Pulmonary artery endothelial cell (primary cell): Measurements from ENCODE around the gene UST. TPM values are rescaled to one million over a fixed set of nuclear protein-coding genes. Genes with fewer than 3 reads are reported as not detected.
"Not testable (repeated sequence)": the region's sequence is repeated elsewhere in the genome, so short reads cannot be mapped to it uniquely, and the experiment has no call there.

Source experiments
- DNase-seq: peaks from one replicate; pipeline ENCODE4 v3.0.0-alpha.2; 2011; ENCODE audit warnings: low read depth, low spot score
- total RNA-seq: library from RNA; depleted of rRNA; stranded (reverse); fragments of >200 nt; gene quantifications from 2 replicates; pipeline ENCODE4 v1.2.3, GENCODE V29; 2014

Gene UST
- total RNA-seq, 1 donor from 2014 or later = 1.6 TPM

DNA sequence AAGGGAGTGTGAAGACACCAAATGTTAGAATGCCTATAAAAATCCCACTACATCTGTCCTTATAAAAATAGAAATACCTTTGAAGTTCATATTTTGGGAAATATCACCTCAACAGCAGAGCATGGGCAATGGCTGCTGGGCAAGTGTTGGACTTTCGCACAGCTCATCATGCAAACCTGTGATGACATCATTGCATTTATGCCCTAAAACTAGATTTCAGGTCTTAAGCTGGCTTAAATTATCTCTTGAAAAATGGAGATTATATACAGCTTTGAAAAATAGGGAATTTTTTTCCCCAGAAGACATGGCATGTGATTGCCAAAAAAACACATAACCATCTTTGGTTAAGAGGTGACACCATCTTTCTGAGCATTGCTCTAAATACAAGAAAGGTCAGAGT is 197.8 kb downstream of the UST start:
- no peak for DNase-seq

DNA sequence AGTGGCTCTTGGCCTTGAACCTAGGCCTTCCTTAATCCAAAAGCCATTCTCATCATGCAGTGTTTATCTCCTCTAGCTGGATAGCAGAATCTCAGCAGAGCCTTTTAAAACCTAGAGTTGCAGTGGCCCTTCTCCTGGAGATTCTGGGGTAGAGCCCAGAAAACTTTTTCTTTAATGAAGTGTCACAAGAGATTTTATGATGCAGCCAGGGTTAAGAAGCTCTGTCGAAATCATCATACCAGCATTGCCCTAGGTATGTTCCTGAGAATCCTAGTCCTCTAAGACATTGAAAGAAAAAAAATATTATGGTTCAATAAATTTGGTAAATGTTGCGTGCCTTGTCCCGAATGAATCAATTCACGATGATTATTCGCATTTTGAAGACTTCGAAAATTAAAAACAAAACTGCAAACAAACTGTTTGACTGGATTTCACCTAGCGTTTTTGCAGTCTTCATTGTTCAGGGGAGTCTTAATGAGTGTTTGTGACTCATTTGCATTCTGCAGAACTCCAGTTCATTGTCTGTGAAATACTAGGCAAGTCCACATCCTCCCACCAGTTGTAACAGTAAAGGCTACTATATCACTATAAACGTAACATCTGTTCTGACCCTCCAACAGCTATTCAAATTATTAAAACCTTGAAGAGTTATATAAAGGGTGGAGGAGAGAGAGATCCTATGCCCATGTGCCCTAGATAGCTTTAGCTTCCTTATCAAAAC is 198.6 kb downstream of the UST start:
- DNase-seq = no peak

DNA sequence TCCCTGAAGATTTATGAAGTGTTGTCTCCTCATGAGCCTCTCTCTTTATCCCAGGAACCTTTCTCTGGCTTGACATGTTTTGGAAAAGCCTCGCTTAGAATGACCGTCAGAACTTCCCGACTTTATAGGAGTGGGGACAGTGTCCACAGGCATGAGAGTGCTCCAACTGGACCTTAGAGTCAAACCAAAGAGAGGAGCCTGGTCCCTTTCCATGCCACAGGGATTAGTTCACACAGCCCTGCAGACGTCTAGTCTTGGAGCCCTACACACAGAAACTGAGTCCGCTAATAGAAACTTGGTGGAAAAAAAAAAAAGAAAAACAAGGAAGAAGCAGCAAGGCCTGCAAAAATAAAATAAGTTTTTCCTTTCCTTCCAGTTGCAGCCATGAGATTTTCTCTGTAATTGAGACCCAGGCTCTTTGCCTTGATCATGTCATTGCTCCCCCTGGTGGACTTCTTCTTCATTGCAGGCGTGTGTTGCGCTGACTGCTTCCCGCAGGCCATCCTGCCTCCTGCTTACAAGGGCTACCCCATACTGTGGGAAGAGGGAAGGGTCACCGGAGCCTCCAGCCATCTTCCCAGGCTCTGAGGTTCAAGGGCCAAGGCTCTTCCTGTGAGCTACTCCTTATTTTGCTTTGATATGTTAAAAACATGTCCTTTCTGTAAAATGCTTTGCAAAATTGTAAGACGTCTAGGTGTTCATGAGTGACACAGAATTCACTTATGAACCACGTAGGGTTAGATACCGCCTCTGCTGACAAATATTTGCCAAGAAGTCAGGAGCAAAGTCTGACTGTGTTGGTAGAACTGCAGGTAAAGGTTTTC is 201.0 kb downstream of the UST start:
- DNase-seq = peak; percentile 37

DNA sequence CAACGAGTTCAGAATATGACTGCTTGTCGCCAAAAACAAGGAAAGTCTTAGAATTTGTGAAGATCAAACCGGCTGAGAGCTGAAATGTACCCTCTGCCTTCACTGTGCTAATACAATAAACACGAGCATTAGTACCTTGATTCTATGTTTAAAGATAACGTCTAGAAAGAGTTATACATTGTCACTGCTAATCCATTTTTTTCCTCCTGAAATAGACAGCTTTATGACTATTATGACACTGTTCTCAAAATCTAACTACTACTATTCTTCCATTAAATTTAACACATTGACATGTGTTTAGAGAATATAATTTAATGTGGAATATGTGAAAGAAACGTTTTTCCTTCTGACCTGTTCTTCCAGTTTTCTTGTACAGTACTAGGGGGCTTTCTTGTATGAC is 204.8 kb downstream of the UST start:
- DNase-seq = no peak

DNA sequence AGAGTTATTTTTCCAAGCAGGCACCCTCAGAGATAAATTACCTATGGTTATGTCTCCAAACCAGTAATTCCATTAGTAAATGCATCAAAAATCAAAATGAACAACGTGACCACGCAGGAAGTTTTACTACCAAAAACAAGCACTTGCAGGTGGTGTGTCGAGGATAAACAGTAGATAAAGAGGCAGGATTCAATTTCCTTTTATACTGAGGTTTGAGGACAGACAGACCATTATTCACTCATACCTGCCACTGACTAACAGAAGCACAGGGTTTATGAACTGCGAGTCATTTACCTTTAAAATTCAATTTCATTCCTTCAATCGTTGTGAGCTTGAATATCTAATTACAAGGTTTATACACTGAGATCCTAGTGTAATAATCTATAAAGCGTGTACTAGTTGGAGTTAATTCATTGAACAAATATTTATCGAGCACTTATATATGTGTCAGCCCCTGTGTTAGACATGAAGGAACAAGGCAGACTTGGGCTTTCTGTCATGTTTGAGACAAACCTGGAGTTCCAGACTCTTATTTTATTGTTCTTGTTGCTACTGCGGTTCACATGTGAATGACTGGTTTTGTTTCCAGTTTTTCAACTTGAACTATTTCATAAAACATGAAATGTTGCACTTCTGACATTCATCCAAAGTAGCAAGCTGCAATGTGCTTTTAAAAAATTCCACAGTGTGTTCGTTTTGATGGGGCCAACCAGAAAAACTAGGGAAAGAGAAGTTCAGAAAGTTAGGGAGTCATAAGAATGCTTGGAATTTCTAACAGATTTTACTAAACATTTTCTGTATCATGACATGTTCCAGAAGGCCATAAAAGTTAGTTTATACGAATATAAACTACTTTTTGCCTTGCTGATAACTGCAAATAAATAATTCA is 205.6 kb downstream of the UST start:
- no peak for DNase-seq

DNA sequence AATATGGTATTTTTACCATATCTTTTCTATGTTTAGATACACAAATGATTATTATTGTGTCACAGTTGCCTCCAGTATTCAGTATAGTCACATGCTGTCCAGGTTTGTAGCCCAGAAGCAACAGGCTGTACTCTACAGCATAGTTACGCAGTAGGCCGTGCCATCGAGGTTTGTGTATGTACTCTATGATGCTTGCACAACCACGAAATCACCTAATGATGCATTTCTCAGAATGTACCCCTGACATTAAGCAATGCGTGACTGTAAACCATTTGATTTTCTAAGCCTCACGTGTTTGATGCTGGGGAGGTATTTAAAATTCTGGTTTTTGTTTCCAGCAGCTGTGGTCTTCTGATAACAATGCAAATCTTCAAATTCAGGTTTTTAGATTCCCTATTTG is 207.6 kb downstream of the UST start:
- DNase-seq = no peak

DNA sequence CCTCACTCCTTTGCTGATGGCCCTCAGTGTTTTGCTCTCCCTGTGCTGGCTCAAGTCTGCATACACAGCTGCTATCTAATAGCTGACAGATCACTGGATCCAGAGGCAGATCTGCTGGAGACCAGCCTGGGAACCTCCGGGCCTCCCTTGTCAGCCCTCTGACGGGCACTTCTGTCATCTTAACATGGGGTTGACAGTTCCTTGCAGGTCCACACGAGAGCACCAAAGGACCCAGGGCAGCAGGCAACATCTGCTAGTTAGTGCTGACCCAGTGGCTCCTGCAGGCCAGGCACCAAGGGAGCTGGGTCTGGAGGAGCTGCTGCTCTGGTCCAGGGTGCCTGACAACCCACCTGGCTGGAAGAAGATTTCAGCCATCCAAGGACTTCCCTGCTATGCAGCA is 208.1 kb downstream of the UST start:
- no peak for DNase-seq

DNA sequence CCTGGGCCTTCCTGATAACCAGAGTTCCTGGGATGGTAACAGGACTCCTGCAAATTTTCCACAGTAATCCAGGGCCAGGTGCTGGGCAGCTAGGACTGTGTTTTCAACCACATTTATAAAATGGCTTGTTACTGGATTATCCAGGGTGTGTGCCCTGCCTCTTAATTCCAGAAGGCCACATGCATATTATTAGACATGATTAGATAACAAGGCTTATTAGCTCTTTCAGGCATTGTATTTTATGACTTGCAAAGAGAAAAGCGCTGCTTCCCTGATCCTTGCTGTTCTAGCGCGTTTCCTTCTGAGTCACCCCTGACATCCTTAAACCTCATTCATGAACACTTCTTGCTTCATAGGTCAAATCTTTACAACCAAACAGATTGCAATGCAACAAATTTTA is 208.6 kb downstream of the UST start:
- DNase-seq = no peak

DNA sequence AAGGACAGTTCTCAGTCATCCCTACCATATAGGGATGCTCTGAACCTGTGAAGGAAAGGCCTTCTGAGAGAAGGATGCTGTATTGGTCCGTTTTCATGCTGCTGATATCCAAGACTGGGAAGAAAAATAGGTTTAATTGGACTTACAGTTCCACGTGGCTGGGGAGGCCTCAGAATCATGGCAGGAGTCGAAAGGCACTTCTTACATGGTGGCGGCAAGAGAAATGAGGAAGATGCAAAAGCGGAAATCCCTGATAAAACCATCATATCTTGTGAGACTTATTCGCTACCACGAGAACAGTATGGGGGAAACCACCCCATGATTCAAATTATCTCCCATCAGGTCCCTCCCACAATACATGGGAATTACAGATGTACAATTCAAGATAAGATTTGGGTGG is 209.3 kb downstream of the UST start:
- not testable (repeated sequence) for DNase-seq

DNA sequence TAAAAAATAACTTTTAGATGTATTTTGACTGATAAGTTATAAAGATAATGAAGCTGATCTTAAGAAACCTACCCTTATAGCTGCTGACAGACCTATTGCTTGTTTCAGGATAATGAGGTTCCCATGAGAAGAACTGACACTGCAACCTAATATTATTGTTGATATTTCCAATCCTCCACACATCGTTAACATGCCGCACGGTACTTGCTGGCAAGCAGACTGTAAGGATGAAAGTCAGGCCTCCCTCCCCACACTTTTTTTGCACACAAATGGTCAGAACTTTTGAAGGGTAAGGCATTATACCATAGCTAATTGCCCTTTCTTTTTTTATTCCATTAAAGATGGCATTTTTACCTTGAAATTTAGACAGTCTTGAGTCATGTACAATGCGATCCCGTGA is 210.9 kb downstream of the UST start:
- no peak for DNase-seq

DNA sequence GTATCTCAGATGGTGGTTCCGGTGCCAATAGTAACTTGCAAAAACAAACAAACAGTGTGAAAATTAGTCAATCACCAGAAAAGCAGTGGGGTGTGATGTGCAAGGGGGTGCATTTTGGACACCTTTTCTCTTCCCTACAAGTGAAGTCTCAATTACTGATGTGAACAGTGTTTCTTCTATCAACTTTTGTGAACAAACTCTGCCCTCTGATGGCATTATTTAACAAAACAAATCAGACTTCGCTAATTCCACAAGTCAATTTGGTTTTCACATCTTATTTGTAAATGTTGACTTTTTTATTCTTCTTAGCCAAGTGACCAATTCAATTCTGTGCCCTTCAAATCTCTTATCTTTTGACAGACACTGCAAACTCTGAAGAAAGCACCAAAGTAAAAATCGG is 212.2 kb downstream of the UST start:
- DNase-seq = no peak

DNA sequence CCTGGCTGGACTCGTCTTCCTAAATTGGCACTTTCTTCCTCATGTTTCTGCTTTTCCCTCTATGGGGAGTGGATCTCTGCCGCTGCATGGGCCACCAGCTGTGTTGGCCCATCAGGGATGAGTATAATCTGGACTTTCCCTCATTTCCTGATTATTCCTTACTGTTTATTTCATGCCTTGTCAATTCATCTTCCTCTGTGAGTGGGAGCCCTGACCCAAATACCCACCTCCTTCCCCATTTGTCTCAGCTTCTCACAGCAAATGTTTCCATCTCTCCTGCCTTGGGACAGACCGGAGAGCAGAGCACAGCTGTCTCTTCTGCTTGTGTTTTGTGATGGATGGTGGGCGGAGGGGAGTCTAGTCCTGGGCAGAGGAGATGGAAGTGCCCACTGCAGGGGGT is 212.7 kb downstream of the UST start:
- DNase-seq = no peak

DNA sequence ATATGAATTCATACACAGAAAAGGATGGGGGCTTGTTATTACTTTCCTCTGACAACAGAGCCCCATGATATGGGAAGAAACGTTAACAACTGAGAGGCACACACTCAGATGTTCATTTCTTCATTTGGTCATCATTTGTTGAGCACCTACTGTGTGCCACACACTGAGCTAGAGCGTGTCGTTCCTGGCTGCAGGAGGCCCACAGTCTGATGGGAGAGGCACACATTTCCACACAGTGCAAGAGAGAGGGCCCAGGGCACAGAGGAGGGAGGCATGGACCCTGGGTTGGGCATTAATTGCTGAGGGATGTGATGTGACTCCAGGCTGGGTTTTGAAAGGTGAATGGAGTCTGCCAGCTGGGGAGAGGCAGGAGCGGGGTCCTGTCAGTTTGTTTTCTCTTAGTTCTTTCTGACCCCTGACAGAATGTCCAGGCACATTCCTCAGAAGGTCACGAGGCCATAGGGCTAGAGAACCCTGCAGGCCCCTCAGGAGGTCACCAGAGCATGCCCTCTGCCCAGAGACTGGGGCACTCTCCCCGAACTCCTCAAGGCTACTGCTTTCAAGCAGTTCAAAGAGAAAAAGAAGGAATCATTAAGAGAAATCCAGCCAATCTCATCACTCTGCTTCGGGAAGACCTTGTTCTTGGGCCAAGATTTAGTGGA is 216.2 kb downstream of the UST start:
- no peak for DNase-seq

DNA sequence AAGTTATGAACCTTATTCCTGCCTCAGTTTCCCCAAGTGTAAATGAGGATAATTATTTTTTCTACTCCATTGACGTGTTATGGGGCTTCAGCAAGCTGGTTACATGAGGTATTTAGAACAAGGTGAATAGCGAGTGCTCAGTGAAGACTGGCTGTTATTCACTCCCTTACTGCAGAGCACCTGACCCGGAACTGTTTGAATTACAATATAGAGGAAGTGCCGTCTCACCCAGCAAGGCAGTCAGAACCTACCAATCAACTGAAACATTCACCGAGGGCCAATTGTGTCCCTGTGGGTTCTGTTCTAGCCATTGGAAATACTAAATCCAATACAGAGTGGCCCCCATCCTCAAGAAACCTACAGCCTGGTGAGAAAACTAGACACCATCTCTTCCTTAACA is 216.9 kb downstream of the UST start:
- DNase-seq = no peak

DNA sequence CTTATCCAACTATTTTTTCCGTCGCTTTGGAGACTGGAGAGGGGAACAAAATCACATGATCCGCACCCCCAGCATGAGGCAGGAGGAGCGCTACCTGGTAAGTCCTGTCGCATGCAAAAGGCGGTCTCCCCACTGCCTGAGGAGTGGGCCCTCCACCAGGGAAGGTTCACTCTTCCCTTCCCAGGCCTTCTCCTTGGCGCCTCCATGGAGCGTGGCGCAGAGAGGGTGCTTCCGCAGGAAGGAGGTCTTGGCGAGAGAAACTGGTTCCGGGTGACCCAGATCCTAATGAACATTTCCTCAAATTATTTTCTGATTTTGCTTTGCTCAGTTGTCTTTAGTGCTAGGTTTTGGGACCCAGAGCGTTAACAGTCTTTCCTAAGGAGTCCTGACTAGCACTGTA is 217.6 kb downstream of the UST start:
- no peak for DNase-seq

DNA sequence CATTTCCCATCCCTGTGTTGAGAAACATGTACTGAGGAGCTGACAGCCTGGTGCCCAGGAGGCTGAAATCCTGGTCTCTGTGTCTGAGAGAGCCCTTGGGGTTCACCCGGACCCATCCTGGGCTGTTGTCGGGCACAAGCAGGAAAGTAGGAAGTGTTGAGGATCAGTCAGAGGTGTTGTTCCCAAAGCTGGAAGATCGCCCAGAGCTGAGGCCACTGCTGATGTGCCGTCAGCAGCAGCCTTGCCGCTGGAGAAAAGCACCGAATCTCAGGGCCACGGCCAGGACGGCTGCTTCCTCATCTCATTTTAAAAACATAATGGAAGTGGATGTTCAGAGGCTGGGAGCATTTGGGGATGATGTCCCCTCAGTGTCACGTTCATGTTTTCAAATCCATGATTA is 218.5 kb downstream of the UST start:
- no peak for DNase-seq

DNA sequence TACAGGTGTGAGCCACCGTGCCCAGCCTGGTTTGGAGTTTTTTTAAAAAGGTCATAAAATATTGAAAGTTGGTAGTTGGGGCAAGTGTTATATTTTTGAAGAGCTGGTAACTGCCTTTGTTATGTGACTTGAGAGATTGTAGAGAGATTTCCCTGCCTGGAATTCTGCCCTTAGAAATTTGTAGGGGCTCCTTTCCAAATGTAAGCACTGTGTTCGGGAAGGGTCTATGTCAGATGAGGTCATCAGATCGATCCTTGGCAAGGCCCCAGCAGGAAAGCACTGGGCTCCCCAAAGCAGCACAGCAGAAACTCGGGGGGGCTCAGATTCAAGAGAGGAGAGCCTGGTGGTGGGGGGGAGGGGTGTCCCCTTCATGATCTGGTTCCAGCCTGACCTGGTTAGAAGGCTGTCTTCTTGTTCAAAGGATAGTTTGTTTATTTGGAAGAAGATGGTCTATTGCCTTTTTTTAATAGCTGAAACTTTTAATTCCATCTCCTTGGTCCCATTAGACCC is 220.2 kb downstream of the UST start:
- no peak for DNase-seq

DNA sequence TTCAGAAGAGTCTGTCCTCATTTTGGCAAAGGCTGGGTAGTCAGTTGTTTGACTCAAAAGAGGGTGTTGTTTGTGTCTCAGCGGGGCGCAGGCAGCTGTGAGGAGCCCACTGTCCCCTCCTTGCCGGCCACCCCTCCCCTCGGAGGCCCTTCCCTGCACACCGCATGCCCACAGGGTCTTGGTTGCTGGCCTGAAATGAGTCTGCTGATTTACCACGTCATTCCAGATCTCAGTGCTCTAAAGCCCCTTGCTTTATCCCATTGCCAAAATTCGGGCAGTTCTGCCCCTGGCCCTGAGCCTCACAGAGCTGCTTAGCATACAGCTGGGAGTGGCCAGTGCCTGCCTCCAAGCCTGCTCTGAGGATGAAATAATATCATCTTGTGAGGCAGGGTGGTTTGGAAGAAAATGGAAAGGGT is 220.7 kb downstream of the UST start:
- no peak for DNase-seq

DNA sequence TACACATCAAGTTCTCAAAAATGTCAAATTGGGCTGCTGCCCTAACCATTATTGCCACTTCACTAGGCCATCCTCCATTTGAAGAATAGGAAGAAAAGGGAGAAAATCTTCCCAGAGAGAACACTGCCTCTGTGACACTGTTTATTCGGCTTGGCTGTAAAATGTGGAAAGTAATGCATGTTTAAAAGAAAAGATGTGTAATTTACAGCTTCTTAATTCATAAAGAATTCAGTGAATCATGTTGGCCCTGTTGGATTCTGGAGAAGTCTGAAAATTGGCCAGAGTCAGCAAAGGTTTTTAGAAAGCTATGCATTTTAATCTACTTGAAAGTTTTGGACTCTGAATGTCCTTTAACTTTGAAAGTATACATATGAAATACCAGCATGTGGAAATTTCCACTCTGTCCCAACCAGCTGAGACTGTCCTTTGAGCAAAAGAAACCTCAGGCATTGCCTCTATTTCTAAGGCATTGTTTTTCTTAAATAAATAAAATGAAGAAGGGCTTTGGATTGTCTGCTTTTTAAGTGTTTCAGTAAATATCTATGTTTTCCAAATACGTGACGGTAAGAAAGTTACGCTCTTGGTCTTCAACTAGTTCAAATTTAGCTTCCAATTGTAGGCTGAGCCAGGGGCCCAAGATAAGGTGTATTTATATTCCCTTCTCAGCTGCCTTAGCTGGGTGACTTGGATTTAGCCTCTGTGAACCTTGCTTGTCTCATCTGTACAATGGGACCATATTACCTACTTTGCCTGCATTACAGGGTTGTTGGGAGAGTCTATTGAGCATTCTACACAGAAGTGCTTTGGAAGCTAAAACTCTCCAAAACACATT is 222.2 kb downstream of the UST start:
- no peak for DNase-seq

DNA sequence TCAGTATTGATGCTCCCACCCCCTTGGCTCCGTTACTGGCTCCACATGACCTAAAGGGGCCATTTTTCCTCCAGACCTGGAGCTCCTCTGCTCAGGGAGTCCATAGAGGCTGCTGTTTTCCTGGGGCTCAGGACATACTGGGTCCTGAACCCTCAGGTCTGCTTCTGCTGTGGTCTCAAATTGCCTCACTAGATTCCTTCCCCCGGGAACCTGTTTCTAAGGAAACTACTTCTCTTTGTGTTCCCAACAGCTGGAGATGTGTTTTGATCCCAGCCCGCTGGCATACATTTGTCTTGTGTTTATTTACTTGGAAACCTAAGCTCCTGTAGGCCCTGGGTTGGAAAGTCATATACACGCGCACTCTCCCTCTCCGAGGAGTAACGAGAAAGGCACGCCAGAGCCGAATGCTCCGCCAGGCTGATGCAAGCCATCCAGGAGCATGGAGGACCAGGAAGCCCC is 222.8 kb downstream of the UST start:
- no peak for DNase-seq
